HG03066 (cell line): ENCODE measurements around the gene TRIM75.
"Not testable (repeated sequence)": the region's sequence is repeated elsewhere in the genome, so short reads cannot be mapped to it uniquely, and the experiment has no call there.

Experiments
- ATAC-seq: cut with Tn5 transposase; IDR thresholded peaks from one replicate; pipeline ENCODE4 v1.9.1; 2021; ENCODE audit warnings: low read depth; ENCODE audit not compliant: unreplicated experiment

TRIM75 gene

GRCh38 chr4:165053645-165054044, at the start of gene TRIM75:
TRIM75 (plus strand) TSS chr4:165053866; CDS start chr4:165059148, 5,282 bp downstream.
- no peak for ATAC-seq

GRCh38 chr4:165005352-165005925, 48.2 kb upstream of the TRIM75 start:
- ATAC-seq, result no peak

DNA sequence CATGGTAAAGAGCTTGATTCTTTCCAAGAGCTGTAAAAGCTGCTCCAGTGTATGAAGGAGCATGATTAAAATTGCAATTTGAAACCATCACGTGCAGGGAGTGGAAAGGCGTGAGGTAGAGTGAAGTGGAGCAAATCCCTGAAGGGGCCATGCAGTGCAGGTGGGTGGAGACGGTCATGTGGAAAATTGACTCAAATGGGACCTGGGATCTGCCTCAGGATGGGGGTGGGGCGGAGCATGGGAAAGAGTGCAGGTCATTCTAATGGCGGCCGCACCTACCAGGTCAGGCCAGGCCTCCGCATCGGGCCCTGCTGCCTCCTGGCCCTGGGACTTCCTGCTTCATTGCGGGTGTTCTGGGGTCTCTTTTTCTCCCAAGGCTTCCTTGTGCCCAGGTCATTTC, 47.2 kb upstream of the TRIM75 start:
- ATAC-seq, result no peak

DNA sequence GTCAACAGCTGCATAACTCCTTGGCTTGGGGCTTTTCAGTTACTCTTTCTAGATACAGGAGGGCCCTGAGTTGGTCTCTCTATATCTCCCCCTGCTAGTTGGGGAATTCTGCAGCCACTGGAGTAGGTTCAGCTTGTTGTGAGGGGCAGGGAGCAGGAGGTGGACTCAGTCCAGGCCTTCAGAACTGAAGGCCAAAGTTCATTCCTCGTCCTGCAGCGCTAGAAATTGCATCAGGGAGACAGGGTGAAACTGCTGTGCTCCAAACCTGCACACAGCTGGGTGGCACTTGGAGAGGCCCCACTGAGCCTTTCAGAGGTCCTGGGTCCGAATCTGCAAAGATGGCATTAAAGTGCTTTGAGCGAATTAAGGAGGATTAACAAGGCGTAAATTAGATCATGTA, 46.8 kb upstream of the TRIM75 start:
- no peak for ATAC-seq

DNA sequence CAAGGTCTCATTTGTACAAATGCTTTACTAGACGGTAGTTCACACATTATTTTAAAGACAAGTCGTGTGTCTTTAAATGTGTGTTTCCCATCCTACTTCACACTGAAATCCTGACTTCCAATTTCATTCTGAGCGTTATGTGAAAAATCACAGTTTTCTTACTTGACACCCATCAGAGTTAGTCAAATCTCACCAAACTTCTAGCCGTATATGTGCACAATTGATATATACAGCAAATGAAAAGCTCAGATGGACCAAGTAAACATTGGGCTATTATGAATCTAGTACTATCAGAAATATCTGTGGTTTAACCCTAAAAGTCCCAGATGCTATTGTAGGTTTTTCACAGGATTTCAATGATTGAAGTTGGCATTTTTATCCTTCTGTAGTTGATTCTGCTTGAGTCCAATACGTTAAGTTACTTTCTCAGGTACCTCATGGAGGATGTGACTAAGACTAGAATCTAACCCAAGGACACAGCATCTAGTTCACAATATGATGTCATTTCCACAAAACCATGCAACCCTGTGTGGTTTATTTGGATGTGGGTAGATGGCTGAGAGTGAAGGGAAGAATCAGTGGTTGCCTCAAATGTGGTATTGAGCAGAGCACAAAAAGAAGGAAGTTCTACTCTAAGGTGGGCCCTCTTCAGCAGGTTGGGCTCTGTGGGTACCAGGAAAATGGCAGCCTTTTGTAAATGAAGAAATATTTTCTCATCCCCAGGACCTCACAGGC, 44.0 kb upstream of the TRIM75 start:
- no peak for ATAC-seq

GRCh38 chr4:165010487-165010886, 43.2 kb upstream of the TRIM75 start:
- ATAC-seq, result no peak

DNA sequence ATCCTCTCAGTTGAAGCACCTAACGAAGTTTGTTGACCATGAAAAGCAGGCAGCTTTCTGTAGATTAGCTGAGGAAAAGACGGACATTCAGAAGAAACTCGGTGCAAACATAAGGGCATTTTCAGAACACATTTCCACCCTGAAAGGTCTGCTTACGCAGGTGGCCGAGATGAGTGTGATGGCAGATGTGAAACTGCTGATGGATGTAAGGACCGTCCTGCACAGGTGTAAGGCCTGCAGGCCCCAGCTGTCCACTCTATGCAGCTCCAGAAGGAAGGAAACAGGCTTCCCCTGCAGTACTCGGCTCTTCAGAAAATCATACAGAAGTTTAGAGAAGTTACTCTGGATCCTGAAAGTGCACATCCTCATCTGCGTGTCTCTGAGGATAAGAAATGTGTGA, 42.7 kb upstream of the TRIM75 start:
- no peak for ATAC-seq

- no peak for ATAC-seq
These were observed 42.3 kb upstream of the TRIM75 start for GRCh38 chr4:165011403-165011802.

DNA sequence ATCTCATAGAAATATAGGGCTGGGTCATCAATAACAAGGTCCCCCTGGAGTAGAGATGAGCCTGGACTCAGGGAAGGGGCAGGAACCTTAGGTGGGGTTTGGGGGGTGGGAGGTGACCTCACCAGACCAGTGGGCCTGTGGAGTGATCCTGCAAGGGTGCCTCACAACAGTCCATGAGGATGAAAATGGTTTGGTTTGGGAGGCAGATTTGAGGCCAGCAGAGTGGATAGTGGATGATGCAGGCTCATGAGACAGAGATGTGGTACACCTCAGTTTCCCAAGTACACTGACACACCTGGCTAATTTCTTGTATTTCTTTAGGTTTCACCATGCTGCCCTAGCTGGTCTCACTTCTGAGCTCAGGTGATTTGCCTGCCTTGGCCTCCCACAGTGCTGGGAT, 40.0 kb upstream of the TRIM75 start:
- no peak for ATAC-seq

- no peak for ATAC-seq
These were observed 36.7 kb upstream of the TRIM75 start for GRCh38 chr4:165016971-165017370.

DNA sequence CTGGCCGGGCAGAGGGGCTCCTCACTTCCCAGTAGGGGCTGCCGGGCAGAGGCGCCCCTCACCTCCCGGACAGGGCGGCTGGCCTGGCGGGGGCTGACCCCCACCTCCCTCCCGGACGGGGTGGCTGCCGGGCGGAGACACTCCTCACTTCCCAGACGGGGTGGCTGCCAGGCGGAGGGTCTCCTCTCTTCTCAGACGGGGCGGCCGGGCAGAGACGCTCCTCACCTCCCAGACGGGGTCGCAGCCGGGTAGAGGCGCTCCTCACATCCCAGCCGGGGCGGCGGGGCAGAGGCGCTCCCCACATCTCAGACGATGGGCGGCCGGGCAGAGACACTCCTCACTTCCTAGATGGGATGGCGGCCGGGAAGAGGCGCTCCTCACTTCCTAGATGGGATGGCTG, 33.7 kb upstream of the TRIM75 start:
- ATAC-seq, result not testable (repeated sequence)

DNA sequence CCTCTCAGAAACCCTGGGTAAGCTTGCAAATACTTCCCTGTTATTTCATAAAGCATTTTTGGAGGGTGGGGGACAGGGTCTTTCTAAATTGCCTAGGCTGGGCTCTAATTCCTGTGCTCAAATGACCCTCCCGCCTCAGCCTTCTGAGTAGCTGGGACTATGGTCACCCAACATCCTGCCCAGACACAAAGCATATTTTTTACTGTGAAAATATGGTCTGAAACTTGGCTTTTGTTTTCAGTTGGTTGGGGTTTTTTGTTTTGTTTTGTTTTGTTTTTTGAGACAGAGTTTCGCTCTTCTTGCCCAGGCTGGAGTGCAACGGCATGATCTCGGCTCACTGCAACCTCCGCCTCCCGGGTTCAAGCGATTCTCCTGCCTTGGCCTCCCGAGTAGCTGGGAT, 27.9 kb upstream of the TRIM75 start:
- not testable (repeated sequence) for ATAC-seq

- ATAC-seq, result no peak
These were observed 25.8 kb upstream of the TRIM75 start for GRCh38 chr4:165027762-165028402.

GRCh38 chr4:165031436-165032211, 22.0 kb upstream of the TRIM75 start, which contains the start of gene TRIM60:
TRIM60 (plus strand) TSS chr4:165031999; CDS start chr4:165040073, 8,074 bp downstream.
- ATAC-seq, result no peak

DNA sequence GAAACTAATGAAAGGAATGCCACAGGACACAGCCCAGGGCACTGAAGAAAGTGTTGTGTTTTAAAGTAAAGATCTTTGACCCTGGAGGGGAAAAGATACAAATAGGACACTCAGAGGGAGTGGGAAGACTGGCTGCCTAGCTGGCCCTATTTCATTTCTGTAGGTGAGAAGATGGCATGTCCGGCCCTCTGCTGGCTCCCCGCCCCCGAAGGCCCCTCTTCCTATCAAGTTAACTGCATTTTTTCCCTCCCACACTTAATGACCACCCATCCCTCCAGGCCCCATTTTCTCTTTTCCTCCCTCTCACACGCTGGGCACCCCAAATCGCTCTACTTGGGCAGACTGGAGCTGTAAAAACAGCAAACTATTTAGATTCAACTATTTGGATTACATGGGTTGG, 5.5 kb upstream of the TRIM75 start:
- no peak for ATAC-seq

- ATAC-seq, result no peak
These were observed 1.0 kb upstream of the TRIM75 start for GRCh38 chr4:165052627-165053026.

DNA sequence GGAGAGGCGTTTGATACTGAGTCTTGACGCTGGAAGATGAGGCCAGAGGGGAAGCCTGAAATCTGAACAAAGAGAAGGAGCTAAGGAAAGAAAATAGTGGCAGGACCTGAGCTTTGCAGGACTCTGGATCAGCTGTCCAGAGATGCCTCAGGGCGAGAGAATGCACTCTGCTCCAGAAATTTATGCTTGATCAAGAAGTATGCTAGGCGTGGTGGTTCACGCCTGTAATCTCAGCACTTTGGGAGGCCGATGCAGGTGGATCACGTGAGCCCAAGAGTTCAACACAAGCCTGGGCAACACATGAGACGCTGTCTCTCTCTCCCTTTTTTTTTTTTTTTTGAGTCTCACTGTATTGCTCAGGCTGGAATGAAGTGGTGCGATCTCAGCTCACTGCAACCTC, 1.9 kb downstream of the TRIM75 start:
- no peak for ATAC-seq

- no peak for ATAC-seq
These were observed 5.0 kb downstream of the TRIM75 start for GRCh38 chr4:165058666-165059065.

DNA sequence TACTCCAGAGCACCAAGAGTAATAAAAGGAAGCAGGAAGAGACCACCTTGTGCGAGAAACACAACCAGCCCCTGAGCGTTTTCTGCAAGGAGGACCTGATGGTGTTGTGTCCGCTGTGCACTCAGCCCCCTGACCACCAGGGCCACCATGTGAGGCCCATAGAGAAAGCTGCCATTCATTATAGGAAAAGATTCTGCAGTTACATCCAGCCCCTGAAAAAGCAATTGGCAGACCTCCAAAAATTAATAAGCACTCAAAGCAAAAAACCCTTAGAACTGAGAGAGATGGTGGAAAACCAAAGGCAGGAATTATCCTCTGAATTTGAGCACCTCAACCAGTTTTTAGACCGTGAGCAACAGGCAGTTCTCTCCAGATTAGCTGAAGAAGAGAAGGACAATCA, 5.7 kb downstream of the TRIM75 start:
- no peak for ATAC-seq

DNA sequence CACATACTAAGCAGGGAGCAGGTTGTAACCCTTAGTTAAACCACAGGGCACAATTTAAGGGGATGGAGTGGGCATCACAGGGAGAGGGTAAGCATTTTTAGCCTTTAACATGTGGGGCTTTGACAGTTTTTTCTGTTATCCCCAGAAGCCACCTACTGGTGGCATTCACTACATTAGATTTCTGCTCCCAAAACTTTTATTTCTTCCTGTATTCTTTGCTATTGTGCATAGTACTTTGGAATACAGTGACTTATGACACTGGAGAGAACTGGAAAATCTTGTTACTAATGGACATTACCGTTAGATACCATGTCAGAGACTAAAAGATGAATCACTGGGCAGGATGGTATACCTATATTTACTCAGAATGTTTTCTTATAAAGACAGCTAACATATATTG, 7.3 kb downstream of the TRIM75 start:
- no peak for ATAC-seq

DNA sequence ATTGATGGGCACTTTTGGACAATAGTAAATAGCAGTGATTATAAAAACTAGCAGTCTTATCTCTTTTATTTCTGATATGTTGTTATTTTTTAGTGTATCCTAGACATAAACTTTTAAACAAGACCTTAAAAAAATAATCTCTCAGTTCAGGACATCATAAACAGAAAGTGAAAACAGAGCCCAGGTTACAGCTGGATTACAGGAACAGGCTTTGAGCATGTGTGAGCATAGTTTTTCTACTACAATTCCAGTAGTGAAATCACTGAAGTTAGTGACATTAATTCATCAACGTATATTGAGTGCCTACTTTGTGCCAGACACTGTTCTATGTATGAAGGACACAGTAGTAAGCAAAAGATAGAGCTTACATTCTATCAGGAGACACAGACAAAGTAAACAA, 16.9 kb downstream of the TRIM75 start:
- ATAC-seq, result no peak
